Effector memory CD8-positive, alpha-beta T cell (primary cell): ENCODE measurements around the gene VAV3.
A peak's percentile ranks its signal among the peaks of the same experiment; 100 is the strongest.

Experiments used
- ATAC-seq: fragments of 150-1000 bp; cut with Tn5 transposase; replicated peaks from 2 replicates; pipeline ENCODE4 v1.10.0; 2021; ENCODE audit warnings: mild to moderate bottlenecking, moderate library complexity
- DNase-seq, 3 experiments: peaks; one replicate each; pipeline ENCODE4 v3.0.0; 2021
- H3K27ac Mint-ChIP-seq, 2 donors: one replicate each; pipeline ENCODE4 v1.8.0; 2022; ENCODE audit warnings: mild to moderate bottlenecking in 2 of 2, mixed read lengths in 2 of 2, moderate library complexity in 2 of 2
- H3K27me3 Mint-ChIP-seq, 2 donors: one replicate each; pipeline ENCODE4 v1.8.0; 2022; ENCODE audit warnings: mixed read lengths in 2 of 2
- H3K36me3 Mint-ChIP-seq: one replicate; pipeline ENCODE4 v1.8.0; 2022; ENCODE audit warnings: mild to moderate bottlenecking, moderate library complexity, mixed read lengths; ENCODE audit not compliant: insufficient read depth
- H3K4me1 Mint-ChIP-seq, 2 donors: one replicate each; pipeline ENCODE4 v1.8.0; 2022; ENCODE audit warnings: low read depth in 2 of 2, mixed read lengths in 2 of 2
- H3K4me3 Mint-ChIP-seq, 2 donors: one replicate each; pipeline ENCODE4 v1.8.0; 2022; ENCODE audit warnings: mild to moderate bottlenecking in 2 of 2, mixed read lengths in 2 of 2, moderate library complexity in 2 of 2
- H3K9me3 Mint-ChIP-seq, 2 donors: one replicate each; pipeline ENCODE4 v1.8.0; 2022; ENCODE audit warnings: mixed read lengths in 2 of 2

Gene VAV3

GRCh38 chr1:107648071-107648470 lies 316.9 kb downstream of the VAV3 start:
- H3K27me3 Mint-ChIP-seq = no peaks in the 10 kb centered on the region
- H3K4me1 Mint-ChIP-seq = peaks cover 11 to 24% of the 10 kb centered on the region in 2 donors
- H3K9me3 Mint-ChIP-seq = no peaks in the 10 kb centered on the region
- ATAC-seq = no peak
- no peak overlapping the region for H3K27ac Mint-ChIP-seq
- H3K36me3 Mint-ChIP-seq = no peaks in the 10 kb centered on the region
- no peak for DNase-seq
- H3K4me3 Mint-ChIP-seq = no peak overlapping the region

- ATAC-seq (no peak), DNase-seq (no peak)
- no peak overlapping the region for H3K4me3 Mint-ChIP-seq
- H3K36me3 Mint-ChIP-seq = peaks cover 4% of the 10 kb centered on the region
- no peaks in the 10 kb centered on the region for H3K27me3 Mint-ChIP-seq
- H3K9me3 Mint-ChIP-seq = no peaks in the 10 kb centered on the region
- H3K27ac Mint-ChIP-seq = no peak overlapping the region
- peaks cover 9 to 24% of the 10 kb centered on the region in 2 donors for H3K4me1 Mint-ChIP-seq
These were observed 318.0 kb downstream of the VAV3 start for GRCh38 chr1:107647012-107647411.

- Mint-ChIP-seq H3K27ac (peak overlapping the region in 1 of 2 donors; percentile 10), H3K4me1 (peaks cover 0 to 15% of the 10 kb centered on the region in 2 donors), H3K4me3 (no peak overlapping the region), H3K27me3 (no peaks in the 10 kb centered on the region), H3K36me3 (peaks cover 7% of the 10 kb centered on the region), H3K9me3 (no peaks in the 10 kb centered on the region)
- ATAC-seq (no peak), DNase-seq (no peak)
These were observed 321.2 kb downstream of the VAV3 start for GRCh38 chr1:107643766-107644165.

DNA sequence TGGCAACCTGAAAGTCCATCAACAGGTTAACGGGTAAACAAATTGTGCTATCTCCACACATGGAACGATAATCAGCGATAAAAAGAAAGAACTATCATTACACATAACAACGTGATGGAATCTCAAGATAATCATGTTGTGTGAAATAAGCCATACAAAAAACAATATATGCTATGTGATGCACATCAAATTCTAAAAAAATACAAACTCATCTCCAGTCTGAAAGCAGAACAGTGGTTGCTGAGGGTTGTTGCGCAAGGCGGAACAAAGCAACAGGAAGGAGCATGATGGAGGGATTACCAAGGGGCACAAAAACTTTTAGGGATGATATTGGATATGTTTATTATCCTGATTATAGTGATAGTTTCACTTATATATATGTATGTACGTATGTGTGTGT lies 324.8 kb downstream of the VAV3 start:
- DNase-seq (no peak), ATAC-seq (no peak)
- Mint-ChIP-seq H3K9me3 (no peaks in the 10 kb centered on the region), H3K27ac (no peak overlapping the region), H3K4me1 (peaks cover 0 to 13% of the 10 kb centered on the region in 2 donors), H3K4me3 (no peak overlapping the region), H3K27me3 (no peaks in the 10 kb centered on the region), H3K36me3 (peaks cover 11% of the 10 kb centered on the region)

DNA sequence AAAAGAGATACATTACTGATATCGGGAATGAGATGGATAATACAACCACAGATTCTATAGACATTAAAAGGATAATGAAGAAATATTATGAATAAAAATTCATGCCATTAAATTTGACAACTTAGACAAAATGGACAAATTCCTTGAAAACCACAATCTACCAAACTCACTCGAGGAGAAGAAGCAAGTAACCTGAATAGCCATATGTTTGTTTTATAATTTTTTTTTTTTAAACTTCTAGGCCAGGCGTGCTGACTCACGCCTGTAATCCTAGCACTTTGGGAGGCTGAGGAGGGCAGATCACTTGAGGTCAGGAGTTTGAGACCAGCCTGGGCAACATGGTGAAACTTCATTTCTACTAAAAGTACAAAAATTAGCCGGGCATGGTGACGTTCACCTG lies 327.9 kb downstream of the VAV3 start:
- Mint-ChIP-seq H3K36me3 (peaks cover 7% of the 10 kb centered on the region), H3K27ac (no peak overlapping the region), H3K4me3 (no peak overlapping the region), H3K9me3 (no peaks in the 10 kb centered on the region), H3K4me1 (peaks cover 0 to 6% of the 10 kb centered on the region in 2 donors), H3K27me3 (no peaks in the 10 kb centered on the region)
- DNase-seq (no peak), ATAC-seq (no peak)

GRCh38 chr1:107633596-107633995 lies 331.4 kb downstream of the VAV3 start:
- Mint-ChIP-seq H3K36me3 (peaks cover 4% of the 10 kb centered on the region), H3K4me1 (no peaks in the 10 kb centered on the region), H3K9me3 (no peaks in the 10 kb centered on the region), H3K27me3 (no peaks in the 10 kb centered on the region), H3K4me3 (no peak overlapping the region), H3K27ac (no peak overlapping the region)
- DNase-seq = no peak
- no peak for ATAC-seq

GRCh38 chr1:107626073-107626796 lies 338.7 kb downstream of the VAV3 start:
- ATAC-seq (no peak), DNase-seq (no peak)
- peaks cover 0 to 7% of the 10 kb centered on the region in 2 donors for H3K4me1 Mint-ChIP-seq
- H3K27ac Mint-ChIP-seq = no peak overlapping the region
- no peaks in the 10 kb centered on the region for H3K27me3 Mint-ChIP-seq
- no peaks in the 10 kb centered on the region for H3K9me3 Mint-ChIP-seq
- peaks cover 3% of the 10 kb centered on the region for H3K36me3 Mint-ChIP-seq
- no peak overlapping the region for H3K4me3 Mint-ChIP-seq

GRCh38 chr1:107625405-107626029 lies 339.5 kb downstream of the VAV3 start:
- no peak for DNase-seq
- no peak overlapping the region for H3K27ac Mint-ChIP-seq
- no peak overlapping the region for H3K4me3 Mint-ChIP-seq
- no peaks in the 10 kb centered on the region for H3K27me3 Mint-ChIP-seq
- H3K36me3 Mint-ChIP-seq = peaks cover 3% of the 10 kb centered on the region
- no peak for ATAC-seq
- H3K4me1 Mint-ChIP-seq = peaks cover 0 to 9% of the 10 kb centered on the region in 2 donors
- H3K9me3 Mint-ChIP-seq = no peaks in the 10 kb centered on the region

- H3K36me3 Mint-ChIP-seq = peaks cover 3% of the 10 kb centered on the region
- no peak overlapping the region for H3K4me3 Mint-ChIP-seq
- H3K27me3 Mint-ChIP-seq = no peaks in the 10 kb centered on the region
- H3K27ac Mint-ChIP-seq = no peak overlapping the region
- DNase-seq (no peak), ATAC-seq (no peak)
- peaks cover 0 to 18% of the 10 kb centered on the region in 2 donors for H3K4me1 Mint-ChIP-seq
- H3K9me3 Mint-ChIP-seq = no peaks in the 10 kb centered on the region
These were observed 341.5 kb downstream of the VAV3 start for GRCh38 chr1:107623431-107623830.

- Mint-ChIP-seq H3K27ac (no peak overlapping the region), H3K36me3 (peaks cover 3% of the 10 kb centered on the region), H3K4me3 (no peak overlapping the region), H3K9me3 (no peaks in the 10 kb centered on the region), H3K4me1 (peaks cover under 1 to 19% of the 10 kb centered on the region in 2 donors), H3K27me3 (no peaks in the 10 kb centered on the region)
- DNase-seq = no peak
- no peak for ATAC-seq
These were observed 342.0 kb downstream of the VAV3 start for GRCh38 chr1:107622966-107623365.

DNA sequence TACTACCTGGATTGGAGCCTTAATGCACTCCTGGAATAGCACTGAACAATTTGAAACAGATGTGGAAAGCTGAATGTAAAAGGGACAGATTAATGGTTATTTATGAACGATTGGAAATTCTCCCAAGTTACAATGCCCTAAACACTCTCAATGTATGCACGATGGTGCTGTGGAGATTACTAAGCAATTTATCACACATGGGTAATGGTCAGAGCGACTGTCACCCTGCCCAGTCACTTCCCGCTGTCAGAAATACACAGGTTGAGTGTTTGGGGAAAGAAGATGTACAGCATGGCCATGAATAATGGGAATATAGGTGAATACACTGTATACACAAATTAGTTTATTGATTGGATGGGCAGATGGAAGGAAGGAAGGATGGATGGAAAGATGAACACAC lies 342.4 kb downstream of the VAV3 start:
- Mint-ChIP-seq H3K27ac (no peak overlapping the region), H3K4me1 (peaks cover 4 to 16% of the 10 kb centered on the region in 2 donors), H3K4me3 (no peak overlapping the region), H3K36me3 (peaks cover 3% of the 10 kb centered on the region), H3K9me3 (no peaks in the 10 kb centered on the region), H3K27me3 (no peaks in the 10 kb centered on the region)
- no peak for ATAC-seq
- no peak for DNase-seq

DNA sequence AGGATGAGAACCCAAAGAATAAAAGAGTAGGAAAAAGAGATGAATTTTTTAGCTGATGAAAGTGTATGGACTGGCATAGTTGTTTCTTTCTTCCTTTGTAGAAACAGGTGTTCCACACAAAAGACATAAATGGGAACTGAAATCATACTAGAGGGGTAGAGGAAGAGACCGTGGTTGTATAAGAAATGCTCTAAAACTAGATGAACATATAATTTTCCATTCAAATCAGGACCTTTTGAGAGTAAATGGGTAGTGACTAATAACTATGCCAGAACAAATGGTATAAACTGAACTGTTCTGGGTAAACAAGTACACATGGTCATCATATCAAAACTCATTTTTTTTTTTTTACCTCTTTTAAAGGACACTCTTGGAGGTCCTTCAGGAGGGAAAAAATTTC lies 344.2 kb downstream of the VAV3 start:
- H3K4me3 Mint-ChIP-seq = no peak overlapping the region
- DNase-seq = no peak

DNA sequence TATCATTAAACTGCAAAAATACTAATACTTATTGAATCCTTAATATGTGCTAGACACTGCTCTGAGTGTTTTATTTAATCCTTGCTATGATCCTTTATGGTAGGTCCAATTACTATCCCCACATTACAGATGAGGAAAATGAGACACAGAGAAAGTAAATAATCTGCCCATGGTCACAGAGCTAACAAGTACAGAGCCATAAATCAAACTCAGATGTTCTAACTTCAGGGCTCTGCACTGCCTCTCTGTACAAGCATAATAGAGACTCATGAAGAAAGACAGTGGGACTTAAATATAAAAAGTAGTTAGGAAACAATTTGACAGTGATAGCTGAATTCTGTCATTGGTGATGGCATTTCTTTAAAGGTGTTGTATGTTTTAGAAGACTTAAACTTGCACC lies 346.4 kb downstream of the VAV3 start:
- Mint-ChIP-seq H3K27ac (no peak overlapping the region), H3K4me3 (no peak overlapping the region), H3K4me1 (peaks cover 4 to 13% of the 10 kb centered on the region in 2 donors), H3K36me3 (peaks cover 10% of the 10 kb centered on the region), H3K27me3 (no peaks in the 10 kb centered on the region), H3K9me3 (no peaks in the 10 kb centered on the region)
- ATAC-seq (no peak), DNase-seq (no peak)

More for the DNA sequence above, 344.2 kb downstream of the VAV3 start:
- H3K9me3 Mint-ChIP-seq = no peaks in the 10 kb centered on the region
- H3K27me3 Mint-ChIP-seq = no peaks in the 10 kb centered on the region
- peaks cover 6% of the 10 kb centered on the region for H3K36me3 Mint-ChIP-seq
- H3K4me1 Mint-ChIP-seq = peaks cover 4 to 13% of the 10 kb centered on the region in 2 donors
- no peak overlapping the region for H3K27ac Mint-ChIP-seq
- ATAC-seq = no peak

GRCh38 chr1:107617921-107618320 lies 347.1 kb downstream of the VAV3 start:
- peaks cover 0 to under 1% of the 10 kb centered on the region in 2 donors for H3K9me3 Mint-ChIP-seq
- H3K27me3 Mint-ChIP-seq = no peaks in the 10 kb centered on the region
- ATAC-seq = peak; percentile 37
- no peak overlapping the region for H3K4me3 Mint-ChIP-seq
- peaks cover 4 to 13% of the 10 kb centered on the region in 2 donors for H3K4me1 Mint-ChIP-seq
- no peak for DNase-seq
- no peak overlapping the region for H3K27ac Mint-ChIP-seq
- H3K36me3 Mint-ChIP-seq = peaks cover 10% of the 10 kb centered on the region
